PC-3 (cell line): ENCODE data around the gene NTRK1. TPM values are rescaled to one million over a fixed set of nuclear protein-coding genes. Genes with fewer than 3 reads are reported as not detected.
A peak's percentile ranks its signal among the peaks of the same experiment; 100 is the strongest.
"Not testable (repeated sequence)": the region's sequence is repeated elsewhere in the genome, so short reads cannot be mapped to it uniquely, and the experiment has no call there.

Experiments
- ATAC-seq: fragments of 200-7000 bp; cut with Tn5 transposase; 2 replicates; pipeline ENCODE4 v1.9.1; 2020; ENCODE audit warnings: mild to moderate bottlenecking, moderate library complexity
- BruUV-seq: library from RNA; stranded (reverse); fragments of 400-500 nt; replicated peaks from 2 replicates; lab custom pipeline; 2021; lab: Mats Ljungman, UMichigan
- CTCF ChIA-PET: fragments of 300-600 bp; sonication (Branson Sonifier 250); formaldehyde crosslinking; loops from one replicate; lab custom pipeline; 2022; ENCODE audit warnings: antibody characterized with exemption; lab: Charles Lee
- POLR2A ChIA-PET: fragments of 300-600 bp; sonication (Branson Sonifier 250); formaldehyde crosslinking; loops from one replicate; lab custom pipeline; 2022; ENCODE audit warnings: antibody characterized with exemption; ENCODE audit not compliant: unreplicated experiment; lab: Charles Lee
- DNase-seq: peaks from one replicate; pipeline ENCODE4 v3.0.0-alpha.2; 2015
- H2AFZ ChIP-seq: fragments of 300-600 bp; sonication (generic); 2 replicates; pipeline ENCODE4 v1.6.0; 2016; ENCODE audit warnings: antibody characterized with exemption, low read length
- H3F3A ChIP-seq: fragments of 300-600 bp; sonication (generic); one replicate; pipeline ENCODE4 v1.6.0; 2017; ENCODE audit warnings: antibody characterized with exemption, low read length, control low read depth, mild to moderate bottlenecking; ENCODE audit not compliant: unreplicated experiment
- H3K27ac ChIP-seq: fragments of 300-600 bp; sonication (generic); 2 replicates; pipeline ENCODE4 v1.5.1; 2016; ENCODE audit warnings: mild to moderate bottlenecking, low read length
- H3K27me3 ChIP-seq: fragments of 300-600 bp; sonication (generic); 2 replicates; pipeline ENCODE4 v1.6.1; 2016; ENCODE audit warnings: low read length, mixed read lengths
- H3K36me3 ChIP-seq: fragments of 300-600 bp; sonication (generic); 2 replicates; pipeline ENCODE4 v1.6.1; 2016; ENCODE audit warnings: low read depth, mixed run types, low read length, mixed read lengths
- H3K4me1 ChIP-seq: fragments of 300-600 bp; sonication (generic); 2 replicates; pipeline ENCODE4 v1.5.1; 2016; ENCODE audit warnings: low read length; ENCODE audit not compliant: insufficient read depth
- H3K4me2 ChIP-seq: fragments of 300-600 bp; sonication (generic); 2 replicates; pipeline ENCODE4 v1.6.0; 2016; ENCODE audit warnings: low read length
- H3K4me3 ChIP-seq: fragments of 300-600 bp; sonication (generic); 2 replicates; pipeline ENCODE4 v1.5.1; 2016; ENCODE audit warnings: mild to moderate bottlenecking, low read length, mixed read lengths
- H3K79me2 ChIP-seq: fragments of 300-600 bp; sonication (generic); 2 replicates; pipeline ENCODE4 v1.6.1; 2017; ENCODE audit warnings: low read length, mixed read lengths
- H3K9ac ChIP-seq: fragments of 300-600 bp; sonication (generic); 2 replicates; pipeline ENCODE4 v1.6.0; 2016; ENCODE audit warnings: mild to moderate bottlenecking, low read length
- H3K9me2 ChIP-seq: fragments of 300-600 bp; sonication (generic); replicated peaks from 2 replicates; pipeline ENCODE4 v1.6.1; 2016; ENCODE audit warnings: mixed run types, low read length, mixed read lengths
- H3K9me3 ChIP-seq: fragments of 300-600 bp; sonication (generic); 2 replicates; pipeline ENCODE4 v1.6.1; 2016; ENCODE audit warnings: low read length, mixed read lengths
- H4K20me1 ChIP-seq: fragments of 300-600 bp; sonication (generic); 2 replicates; pipeline ENCODE4 v1.6.1; 2016; ENCODE audit warnings: low read length, mixed read lengths
- EZH2 ChIP-seq: fragments of 300-600 bp; sonication (generic); IDR thresholded peaks from one replicate; pipeline ENCODE4 v1.6.1; 2017; ENCODE audit warnings: antibody characterized with exemption, mild to moderate bottlenecking, low read length; ENCODE audit not compliant: unreplicated experiment
- EZH2phosphoT487 ChIP-seq: fragments of 300-600 bp; sonication (generic); IDR thresholded peaks from 2 replicates; pipeline ENCODE4 v1.6.1; 2018; ENCODE audit warnings: mild to moderate bottlenecking, antibody characterized with exemption, low read length, borderline replicate concordance
- intact Hi-C: fragments of 100-400 bp; cut with micrococcal nuclease; formaldehyde crosslinking; loops from 2 replicates; pipeline ENCODE4 v1.9.0; 2023
- total RNA-seq: library from RNA; depleted of rRNA; stranded (reverse); fragments of >200 nt; gene quantifications from 2 replicates; pipeline ENCODE4 v1.2.3, GENCODE V29; 2014
- TF ChIP-seq, protein P1 (sequence below): fragments of 300-600 bp; sonication (generic); conservative IDR thresholded peaks from 2 replicates; pipeline ENCODE4 v1.5.1; 2017; ENCODE audit warnings: antibody characterized with exemption, low read depth, mild to moderate bottlenecking, low read length

The NTRK1 gene
- total RNA-seq, 1 experiment from 2014 or later: 0.15 TPM

DNA sequence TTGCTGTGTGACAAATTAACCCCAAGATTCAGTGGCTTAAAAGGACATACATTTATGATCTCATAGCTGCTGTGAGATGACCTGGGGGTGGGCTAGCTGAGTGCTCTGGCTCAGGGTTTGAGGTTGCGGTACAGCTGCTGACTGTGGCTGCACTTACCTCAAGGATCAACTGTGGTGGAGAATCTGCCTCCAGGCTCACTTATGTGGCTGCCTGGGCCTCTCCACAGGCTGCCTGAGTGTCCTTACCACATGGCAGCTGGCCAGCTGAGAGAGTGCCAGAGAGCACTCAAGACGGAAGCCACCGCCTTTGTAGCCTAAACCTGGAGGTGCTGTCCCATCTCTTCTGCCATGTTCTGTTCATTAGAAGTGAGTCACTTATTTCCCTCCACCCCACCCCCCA lies 65.5 kb downstream of the NTRK1 start:
- peak; percentile 98 for DNase-seq
- H3K9ac ChIP-seq: no peak overlapping the region
- no peak overlapping the region for H3K4me3 ChIP-seq
- H4K20me1 ChIP-seq: no peaks in the 10 kb centered on the region
- H3F3A ChIP-seq: peaks cover 6% of the 10 kb centered on the region
- no peaks in the 10 kb centered on the region for H3K9me2 ChIP-seq
- TF ChIP-seq EZH2phosphoT487: peak; percentile 71
- no peak for TF ChIP-seq EZH2
- TF ChIP-seq, protein P1, sequence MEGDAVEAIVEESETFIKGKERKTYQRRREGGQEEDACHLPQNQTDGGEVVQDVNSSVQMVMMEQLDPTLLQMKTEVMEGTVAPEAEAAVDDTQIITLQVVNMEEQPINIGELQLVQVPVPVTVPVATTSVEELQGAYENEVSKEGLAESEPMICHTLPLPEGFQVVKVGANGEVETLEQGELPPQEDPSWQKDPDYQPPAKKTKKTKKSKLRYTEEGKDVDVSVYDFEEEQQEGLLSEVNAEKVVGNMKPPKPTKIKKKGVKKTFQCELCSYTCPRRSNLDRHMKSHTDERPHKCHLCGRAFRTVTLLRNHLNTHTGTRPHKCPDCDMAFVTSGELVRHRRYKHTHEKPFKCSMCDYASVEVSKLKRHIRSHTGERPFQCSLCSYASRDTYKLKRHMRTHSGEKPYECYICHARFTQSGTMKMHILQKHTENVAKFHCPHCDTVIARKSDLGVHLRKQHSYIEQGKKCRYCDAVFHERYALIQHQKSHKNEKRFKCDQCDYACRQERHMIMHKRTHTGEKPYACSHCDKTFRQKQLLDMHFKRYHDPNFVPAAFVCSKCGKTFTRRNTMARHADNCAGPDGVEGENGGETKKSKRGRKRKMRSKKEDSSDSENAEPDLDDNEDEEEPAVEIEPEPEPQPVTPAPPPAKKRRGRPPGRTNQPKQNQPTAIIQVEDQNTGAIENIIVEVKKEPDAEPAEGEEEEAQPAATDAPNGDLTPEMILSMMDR: no peak
- H3K79me2 ChIP-seq: no peaks in the 10 kb centered on the region
- ChIA-PET CTCF (interaction anchor here (0.6 to 0.7 kb wide), 2 partner anchors 235 to 340 kb away, joined by 3 read pairs; no protein-coding TSS in a partner anchor), POLR2A (no interaction called here)
- H3K27me3 ChIP-seq: no peaks in the 10 kb centered on the region
- peaks cover 25% of the 10 kb centered on the region for H3K4me1 ChIP-seq
- peak overlapping the region; percentile 11 for H3K4me2 ChIP-seq
- no peak overlapping the region for H2AFZ ChIP-seq
- ATAC-seq: peak; percentile 37
- no peaks in the 10 kb centered on the region for H3K36me3 ChIP-seq
- no peak overlapping the region for H3K27ac ChIP-seq
- H3K9me3 ChIP-seq: no peaks in the 10 kb centered on the region
- intact Hi-C loops: loop anchor here (2.0 kb wide), 1 partner anchor 87 kb away; no protein-coding TSS in a partner anchor
- no TSS peak for BruUV-seq

DNA sequence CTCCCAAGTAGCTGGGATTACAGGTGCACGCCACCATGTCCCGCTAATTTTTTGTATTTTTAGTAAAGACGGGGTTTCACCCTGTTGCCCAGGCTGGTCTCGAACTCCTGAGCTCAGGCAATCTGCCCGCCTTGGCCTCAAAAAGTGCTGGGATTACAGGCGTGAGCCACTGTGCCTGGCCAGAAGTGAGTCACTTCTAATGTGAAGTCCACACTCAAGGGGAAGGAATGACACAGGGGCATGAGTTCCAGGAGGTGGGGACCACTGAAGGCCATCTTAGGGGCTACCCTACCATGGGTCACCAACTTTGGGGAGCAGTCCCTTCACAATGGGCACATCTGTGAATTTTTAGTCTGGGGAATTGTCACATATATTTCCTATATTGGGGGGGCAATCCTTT lies 66.0 kb downstream of the NTRK1 start:
- H3F3A ChIP-seq, H3K27me3 ChIP-seq, POLR2A ChIA-PET, H3K9me3 ChIP-seq, BruUV-seq, H3K9ac ChIP-seq, H3K79me2 ChIP-seq, H2AFZ ChIP-seq, ATAC-seq, H3K36me3 ChIP-seq, H4K20me1 ChIP-seq, H3K27ac ChIP-seq, H3K4me3 ChIP-seq, H3K9me2 ChIP-seq: not testable (repeated sequence)
- intact Hi-C loops: loop anchor here (1.0 to 2.0 kb wide), 2 partner anchors 34 to 88 kb away; no protein-coding TSS in a partner anchor
- CTCF ChIA-PET: interaction anchor here (2.1 kb wide), 1 partner anchor 35 kb away, joined by 43 read pairs; no protein-coding TSS in a partner anchor
- peak overlapping the region; percentile 87 for H3K4me2 ChIP-seq
- peak; percentile 40 for DNase-seq
- peaks cover 25% of the 10 kb centered on the region for H3K4me1 ChIP-seq

DNA sequence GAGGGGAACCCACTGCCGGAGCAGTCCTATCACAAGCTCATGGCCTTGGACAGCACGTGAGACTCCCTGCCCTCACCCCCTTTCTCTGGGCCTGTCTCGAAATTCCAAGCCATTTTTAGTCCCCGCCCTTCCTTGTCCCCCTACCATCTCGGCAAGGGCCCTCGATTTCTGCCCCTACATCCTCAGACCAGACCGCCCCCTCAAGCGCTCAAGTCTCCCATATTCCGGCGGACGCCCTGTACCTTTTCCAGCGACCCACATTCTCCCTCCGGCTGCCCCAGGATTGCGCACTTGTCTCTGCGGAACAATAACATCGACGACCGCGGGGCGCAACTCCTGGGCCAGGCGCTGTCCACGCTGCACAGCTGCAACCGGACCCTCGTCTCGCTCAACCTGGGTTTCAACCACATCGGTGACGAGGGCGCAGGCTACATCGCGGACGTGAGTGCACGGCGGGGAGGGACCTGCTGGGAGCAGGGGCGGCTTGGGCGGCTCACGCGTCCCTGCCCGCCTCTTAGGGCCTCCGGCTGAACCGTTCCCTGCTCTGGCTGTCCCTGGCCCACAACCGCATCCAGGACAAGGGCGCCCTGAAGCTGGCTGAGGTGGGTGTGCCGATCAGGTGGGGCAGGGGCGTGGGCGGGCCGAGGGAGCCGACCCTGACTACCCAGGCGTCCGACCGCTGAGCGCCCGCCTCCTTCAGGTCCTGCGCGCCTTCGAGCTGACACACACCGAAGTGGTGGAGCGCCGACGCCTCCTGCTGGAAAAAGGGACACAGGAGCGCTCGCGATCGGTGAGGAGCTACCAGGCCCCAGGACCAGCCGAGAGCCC lies 66.8 kb downstream of the NTRK1 start:
- Histone ChIP-seq H3K4me3 (peak overlapping the region; percentile 72), H3K27me3 (no peaks in the 10 kb centered on the region), H3K9ac (peak overlapping the region; percentile 16; the same call in 1 of the 2 replicates), H3K4me1 (peaks cover 25% of the 10 kb centered on the region), H3K36me3 (no peaks in the 10 kb centered on the region), H3K9me2 (no peaks in the 10 kb centered on the region), H3K4me2 (peak overlapping the region; percentile 87), H4K20me1 (no peaks in the 10 kb centered on the region), H3K27ac (no peak overlapping the region), H3K9me3 (no peaks in the 10 kb centered on the region), H3K79me2 (no peaks in the 10 kb centered on the region), H2AFZ (peak overlapping the region; percentile 86), H3F3A (peaks cover 6% of the 10 kb centered on the region)
- peak; percentile 84 for ATAC-seq
- intact Hi-C loops: loop anchor here (1.0 to 2.0 kb wide), 2 partner anchors 35 to 89 kb away; no protein-coding TSS in a partner anchor
- peak; percentile 91 for DNase-seq
- no TSS peak for BruUV-seq
- no peak for TF ChIP-seq EZH2
- TF ChIP-seq, protein P1: peak; percentile 93
- ChIA-PET CTCF (interaction anchor here (0.6 to 2.1 kb wide), 12 partner anchors 10 to 249 kb away, joined by 3 to 43 read pairs (median 4); partner anchors contain the start of genes INSRR and PRCC), POLR2A (no interaction called here)
